Activated T-cell treated with anti-CD3 and anti-CD28 coated beads for 48 hours (primary cell): ENCODE measurements around the gene TMOD1.

Source experiments
- DNase-seq: peaks from one replicate; pipeline ENCODE4 v3.0.0-alpha.2; 2020; ENCODE audit warnings: low read depth

TMOD1 gene

DNA sequence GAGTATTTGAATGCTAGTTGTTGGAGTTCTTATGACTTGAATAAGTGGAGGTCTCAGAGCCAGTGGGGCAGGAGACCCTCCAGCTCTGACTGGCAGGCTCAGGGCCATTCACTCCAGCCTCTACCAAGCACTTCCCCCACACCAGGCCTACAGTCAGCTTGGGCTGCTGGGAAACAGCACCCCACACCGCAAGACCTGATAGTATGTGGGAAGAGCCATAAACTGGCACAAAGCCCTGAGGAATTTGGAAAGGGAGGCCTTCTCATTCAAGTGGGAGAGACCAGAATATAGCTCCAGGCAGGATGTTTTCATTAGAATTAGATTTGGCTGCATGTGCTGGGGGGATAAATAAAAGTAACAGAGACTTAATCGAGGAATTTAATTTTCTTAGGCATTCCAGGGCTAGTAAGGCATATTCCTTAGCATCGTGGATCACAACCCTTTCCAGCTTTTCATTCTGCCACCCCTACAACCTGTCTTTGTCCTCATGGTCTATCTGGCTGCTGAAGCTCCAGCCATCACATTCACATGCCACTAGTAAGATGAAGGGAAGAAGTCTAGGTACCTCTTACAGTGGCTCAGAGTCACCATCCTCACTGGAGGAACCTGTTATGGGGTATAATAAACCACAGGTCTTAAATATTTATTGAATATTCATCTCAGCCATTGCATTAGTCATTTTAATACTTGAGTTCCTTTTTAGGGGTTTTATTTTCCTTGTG, 47.5 kb downstream of the TMOD1 start:
- DNase-seq, result no peak

DNA sequence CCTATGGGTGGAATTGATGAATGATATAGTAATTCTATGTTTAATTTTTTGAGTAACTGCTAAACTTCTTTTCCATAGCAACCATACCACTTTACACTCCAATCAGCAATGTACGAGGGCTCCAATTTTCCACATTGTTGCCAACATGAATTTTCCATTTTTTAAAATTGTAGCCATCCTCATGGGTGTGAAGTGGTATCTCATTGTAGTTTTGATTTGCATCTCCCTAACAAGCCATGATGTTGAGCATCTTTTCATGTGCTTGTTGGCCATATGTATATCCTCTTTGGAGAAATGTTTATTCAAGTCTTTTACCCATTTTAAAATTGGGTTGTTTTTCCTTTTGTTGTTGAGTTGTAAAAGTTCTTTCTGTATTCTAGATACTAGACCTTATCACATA, 48.9 kb downstream of the TMOD1 start:
- no peak for DNase-seq

DNA sequence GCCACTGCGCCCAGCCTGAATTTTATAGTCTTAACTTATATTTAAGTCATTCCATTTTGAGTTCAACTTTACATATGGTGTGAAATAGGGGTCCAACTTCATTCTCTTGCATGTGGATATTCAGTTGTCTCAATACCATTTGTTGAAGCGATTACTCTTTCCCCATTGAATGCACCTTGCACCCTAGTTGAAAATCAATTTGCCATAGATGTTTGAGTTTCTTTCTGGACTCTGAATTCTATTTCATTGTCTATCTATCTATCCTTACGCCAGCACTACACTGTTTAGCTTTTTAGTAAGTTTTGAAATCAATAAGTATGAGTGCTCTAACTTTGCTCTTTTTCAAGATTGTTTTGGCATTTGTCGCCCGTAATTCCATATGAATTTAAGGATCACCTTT, 49.8 kb downstream of the TMOD1 start:
- DNase-seq, result no peak

DNA sequence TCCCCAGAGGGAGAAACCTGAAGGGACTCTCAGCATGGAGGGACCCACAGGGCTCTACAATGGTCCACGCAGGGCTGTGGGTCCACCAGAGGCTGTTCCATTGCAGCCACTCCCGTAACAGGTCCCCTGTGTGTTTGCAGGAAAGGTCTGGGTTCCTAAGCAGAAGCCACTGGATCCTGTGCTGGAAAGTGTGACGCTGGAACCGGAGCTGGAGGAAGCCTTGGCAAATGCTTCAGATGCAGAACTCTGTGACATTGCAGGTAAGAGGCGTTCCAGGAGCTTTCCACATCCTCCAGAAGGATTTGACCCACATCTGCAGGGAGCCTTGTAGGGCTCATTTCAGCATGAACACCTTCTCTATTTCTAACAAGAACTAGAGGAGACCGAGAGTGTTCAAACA, 51.7 kb downstream of the TMOD1 start:
- DNase-seq, result no peak

DNA sequence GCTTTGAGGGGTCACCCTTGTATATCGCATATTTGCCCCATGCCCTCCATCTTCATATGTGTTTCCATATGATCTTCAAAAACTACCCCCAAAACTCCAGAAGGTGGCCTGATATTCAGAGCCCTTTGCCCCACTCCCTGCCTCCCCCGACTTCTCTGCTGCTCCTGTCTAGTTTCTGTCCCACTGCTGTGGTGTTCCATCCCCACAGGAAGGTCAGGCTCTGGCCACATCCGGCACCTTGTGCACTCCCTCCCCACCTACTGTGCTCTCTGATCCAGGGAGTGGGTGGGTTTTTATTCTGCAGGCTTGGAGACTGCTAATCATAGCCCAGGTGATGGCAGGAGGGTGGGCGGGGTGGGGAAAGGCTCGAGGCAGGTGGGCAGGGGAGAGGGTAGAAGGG, 52.4 kb downstream of the TMOD1 start:
- no peak for DNase-seq

DNA sequence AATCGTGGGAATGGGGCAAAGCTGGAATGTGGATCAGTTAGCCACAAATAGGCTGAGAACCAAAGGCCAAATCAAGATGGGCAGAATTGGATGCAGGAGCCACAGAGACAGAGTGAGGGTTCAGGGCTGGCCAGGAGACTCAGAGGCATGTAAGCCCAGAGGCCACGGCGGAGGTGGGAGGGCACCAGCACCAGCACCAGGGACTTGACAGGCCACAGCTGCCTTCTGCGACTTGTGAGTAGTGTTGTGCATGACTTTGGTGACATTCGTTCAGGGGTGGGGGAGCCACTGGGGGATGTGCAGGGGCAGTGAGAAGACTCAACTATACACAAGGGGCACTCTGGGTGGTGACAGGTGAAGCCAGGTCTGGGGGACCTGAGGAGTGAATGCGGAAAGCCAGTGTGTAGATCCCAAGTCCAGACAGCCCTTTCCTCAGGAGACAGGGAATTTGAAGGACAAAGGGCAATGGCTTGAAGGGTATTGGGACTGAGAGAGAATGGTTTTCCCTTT, 53.2 kb downstream of the TMOD1 start:
- DNase-seq, result no peak

DNA sequence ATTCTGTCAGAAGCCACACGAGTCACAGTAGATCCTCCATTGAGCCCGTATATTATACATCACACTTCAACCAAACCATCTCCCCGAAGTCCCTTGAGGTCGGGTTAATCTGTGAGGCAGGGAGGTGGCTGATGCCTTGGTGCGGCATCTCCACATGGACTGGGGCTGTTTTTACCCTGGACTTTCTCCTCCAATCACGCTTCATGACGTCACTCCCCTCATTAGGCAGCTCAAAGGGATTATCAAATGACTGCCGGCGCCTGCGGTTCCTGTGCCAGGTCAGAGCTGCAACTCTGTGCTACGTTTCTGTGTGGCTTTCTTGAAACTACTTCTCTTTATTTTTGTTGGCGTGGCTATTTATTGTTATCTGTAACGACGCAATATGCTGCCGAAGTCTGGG, 53.7 kb downstream of the TMOD1 start:
- no peak for DNase-seq

DNA sequence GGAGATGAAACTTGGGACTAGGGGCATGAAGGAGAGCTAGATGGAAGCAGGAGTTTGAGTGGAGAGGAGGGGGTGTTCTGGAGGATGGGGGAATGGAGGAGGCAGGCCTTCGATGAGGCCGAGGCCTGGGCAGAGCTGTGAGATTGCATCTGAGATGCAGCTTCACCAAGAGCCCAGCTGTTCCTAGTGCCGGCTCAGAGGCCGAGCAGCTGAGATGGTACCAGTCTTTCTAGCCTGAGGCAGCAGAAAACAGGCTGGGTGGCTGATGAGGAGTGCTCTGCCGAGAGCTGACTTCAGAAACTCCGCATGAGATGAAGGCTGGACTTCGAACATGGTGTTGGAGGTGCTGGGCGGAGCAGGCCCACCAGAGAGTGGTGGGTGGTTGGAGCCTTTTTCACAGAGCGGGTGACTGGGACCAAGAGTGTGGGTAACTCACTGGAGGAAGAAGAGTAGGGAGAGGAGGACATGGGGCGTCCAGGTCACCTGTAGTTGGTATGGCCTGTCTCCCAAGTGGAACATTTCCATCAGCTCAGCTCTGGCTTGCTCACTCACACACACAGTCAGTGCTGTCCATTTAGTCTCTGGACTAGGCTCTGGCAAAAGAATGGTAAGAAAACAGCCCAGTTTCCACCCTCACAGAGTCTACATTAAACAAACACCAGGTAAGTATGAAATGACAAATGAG, 54.7 kb downstream of the TMOD1 start:
- DNase-seq, result no peak

DNA sequence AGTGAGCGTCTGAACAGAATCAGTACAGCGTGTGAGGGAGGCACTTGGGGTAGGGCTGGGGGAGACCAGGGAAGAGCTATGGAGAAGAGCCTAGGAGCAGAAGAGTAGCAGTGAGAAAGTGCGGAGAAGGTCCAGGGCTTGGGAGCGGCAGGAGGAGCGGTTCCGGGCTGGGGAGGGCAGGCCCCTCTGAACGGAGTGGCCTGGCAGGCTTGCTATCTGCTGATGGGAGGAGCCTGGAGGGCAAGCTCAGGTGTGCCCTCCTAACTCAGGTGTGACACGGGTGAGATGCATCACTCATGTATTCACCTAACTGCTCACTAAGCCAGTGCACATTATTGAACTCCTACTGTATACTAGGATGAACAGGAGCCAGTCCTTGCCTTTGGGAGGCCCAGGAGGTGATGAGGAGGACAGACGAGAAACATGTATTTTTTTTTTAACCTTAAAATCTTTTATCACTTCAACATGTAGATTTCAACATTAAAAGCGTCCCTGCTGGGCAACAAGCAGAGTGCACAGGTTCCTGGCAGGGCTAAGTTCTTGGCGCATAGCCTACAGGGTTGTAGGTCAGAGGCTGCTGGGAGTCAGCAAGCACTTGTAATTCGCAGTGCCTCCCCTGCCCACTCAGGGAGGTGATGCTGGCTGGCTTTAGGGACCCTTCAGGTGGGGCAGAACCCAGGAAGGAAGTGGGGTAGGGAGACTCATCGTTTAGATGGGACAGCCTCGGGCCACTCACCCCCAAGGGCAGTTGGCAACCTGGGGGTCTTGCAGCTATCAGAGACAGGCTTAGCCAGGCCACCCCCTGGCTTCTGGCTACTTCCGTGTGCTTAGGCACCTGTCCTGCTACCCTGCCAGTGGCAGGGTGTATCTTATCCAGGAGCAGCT, 55.5 kb downstream of the TMOD1 start:
- no peak for DNase-seq

DNA sequence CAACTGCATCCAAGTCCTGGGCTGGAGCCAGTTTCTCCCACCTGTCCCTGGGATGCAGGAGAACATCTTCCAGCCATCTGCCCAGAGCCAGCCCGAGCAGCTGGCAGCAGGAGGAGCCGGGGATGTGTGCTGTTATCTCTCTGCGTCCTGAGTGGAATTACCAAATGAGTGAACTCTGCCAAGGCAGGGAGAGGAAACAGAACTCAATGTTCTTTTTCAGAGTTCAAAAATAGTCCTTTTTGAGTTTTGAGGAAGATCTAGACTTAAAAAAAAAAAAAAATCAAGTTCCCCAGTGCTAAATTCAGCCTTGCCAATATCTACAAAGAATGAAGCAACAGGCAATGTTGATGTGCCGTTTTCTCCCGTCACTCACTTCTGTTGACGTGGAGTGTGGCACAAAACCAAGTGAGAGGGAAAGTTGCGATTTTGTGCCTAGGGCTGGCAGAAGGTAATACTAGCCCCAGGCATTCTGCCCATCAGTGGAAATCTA, 56.2 kb downstream of the TMOD1 start:
- DNase-seq, result no peak

DNA sequence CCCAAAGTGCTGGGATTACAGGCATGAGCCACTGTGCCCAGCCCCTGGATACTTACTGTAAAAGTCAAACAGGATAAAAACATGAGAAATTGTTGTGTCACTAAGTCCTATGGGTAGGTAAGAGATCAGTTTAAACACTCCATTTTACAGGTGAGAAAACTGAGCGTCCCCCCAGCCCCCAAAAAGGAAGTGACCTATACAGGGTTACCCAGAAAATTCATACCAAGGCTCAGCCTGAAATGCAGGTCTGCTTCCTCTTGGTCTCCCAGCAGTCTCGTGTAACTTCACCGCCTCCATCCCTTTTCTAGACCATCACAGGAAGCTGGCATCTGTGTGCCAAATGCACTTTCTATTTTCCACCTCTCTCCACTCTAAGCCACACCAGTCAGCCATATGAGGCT, 57.2 kb downstream of the TMOD1 start:
- DNase-seq, result no peak

DNA sequence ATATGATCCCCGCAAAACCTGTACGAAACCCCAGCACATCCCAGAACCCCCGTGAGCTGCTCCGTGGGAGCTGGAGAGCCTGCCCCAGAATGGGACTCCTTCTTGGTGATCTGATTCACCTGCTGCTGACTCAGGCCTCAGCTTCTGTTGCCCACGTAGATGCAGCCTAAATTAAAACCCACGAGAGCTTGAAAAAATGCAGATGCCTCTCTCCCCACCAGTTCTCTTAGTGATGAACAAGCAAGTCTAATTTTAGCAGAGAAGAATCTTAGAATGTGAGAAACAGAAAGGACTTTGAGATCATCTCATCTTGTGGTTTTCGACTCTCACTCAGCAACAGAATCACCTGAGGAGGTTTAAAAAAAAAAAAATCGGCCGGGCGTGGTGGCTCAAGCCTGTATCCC, 57.6 kb downstream of the TMOD1 start:
- DNase-seq, result no peak

DNA sequence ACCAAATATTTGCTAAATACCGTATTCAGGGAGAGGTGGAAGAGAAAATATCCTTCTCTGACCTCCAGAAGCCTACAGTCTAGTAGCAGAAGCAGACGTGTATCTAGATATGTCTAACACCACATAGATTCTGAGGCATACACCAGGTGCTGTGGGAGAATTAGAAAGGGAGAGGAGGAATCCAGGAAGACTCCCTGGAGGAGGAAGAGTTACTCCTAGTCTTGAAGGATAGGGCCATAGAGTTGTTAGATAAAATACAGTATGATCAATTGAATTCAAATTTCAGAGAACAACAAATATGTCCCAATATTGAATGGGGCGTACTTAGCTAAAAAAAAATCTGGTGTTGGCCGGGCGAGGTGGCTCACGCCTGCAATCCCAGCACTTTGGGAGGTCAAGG, 58.7 kb downstream of the TMOD1 start:
- no peak for DNase-seq

DNA sequence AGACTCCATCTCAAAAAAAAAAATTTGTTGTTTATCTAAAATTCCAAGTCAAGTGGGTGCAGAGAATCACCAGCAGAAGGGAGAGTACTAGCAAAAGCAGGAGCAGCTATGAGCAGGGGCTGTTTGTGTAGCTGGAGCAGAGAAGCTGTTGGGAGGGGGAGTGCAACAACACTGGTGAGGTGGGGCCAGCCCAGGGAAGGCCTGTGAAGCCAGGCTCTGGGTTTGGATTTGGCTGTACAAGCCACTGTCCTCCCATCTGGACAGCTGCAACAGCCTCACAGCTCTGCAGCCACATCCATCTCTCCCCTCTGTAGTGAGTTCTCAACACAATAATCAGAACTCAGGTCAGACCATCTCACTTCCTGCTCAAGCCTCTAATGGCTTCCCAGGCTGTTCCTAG, 59.4 kb downstream of the TMOD1 start:
- no peak for DNase-seq

DNA sequence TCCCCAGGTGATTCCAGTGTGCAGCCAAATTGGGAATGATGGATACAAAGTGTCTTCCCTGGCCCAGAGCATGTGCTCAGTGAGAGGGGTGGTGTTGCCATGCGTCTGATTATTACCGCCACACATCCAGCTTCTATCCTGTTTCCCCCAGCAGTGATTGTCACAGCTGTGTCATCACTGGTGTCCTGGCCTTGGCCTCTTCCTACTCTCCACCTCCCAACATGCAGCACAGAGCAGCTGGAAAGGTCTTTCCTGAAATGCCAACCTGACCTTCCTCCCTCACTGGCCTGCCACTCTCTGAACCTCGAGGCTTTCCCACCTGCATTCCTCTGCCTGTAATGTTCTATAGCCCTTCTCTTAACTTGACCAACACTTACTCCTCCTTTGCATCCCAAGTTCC, 60.0 kb downstream of the TMOD1 start:
- no peak for DNase-seq

DNA sequence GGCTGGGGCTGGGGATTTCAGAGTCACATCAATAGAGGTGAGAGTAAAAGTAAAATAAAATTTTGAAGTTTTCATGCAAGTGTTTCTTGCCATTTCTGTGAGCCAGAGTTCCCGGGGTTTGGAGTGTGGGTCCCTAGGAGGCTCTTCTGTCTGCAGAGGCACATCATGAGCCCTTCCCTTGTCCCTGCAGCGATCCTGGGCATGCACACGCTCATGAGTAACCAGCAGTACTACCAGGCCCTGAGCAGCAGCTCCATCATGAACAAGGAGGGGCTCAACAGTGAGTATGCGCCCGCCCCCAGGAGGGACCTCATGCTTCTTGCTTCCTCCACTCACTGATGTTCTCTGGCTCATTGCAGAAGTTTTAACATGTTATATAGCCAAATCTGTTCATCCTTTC, 61.1 kb downstream of the TMOD1 start:
- no peak for DNase-seq

DNA sequence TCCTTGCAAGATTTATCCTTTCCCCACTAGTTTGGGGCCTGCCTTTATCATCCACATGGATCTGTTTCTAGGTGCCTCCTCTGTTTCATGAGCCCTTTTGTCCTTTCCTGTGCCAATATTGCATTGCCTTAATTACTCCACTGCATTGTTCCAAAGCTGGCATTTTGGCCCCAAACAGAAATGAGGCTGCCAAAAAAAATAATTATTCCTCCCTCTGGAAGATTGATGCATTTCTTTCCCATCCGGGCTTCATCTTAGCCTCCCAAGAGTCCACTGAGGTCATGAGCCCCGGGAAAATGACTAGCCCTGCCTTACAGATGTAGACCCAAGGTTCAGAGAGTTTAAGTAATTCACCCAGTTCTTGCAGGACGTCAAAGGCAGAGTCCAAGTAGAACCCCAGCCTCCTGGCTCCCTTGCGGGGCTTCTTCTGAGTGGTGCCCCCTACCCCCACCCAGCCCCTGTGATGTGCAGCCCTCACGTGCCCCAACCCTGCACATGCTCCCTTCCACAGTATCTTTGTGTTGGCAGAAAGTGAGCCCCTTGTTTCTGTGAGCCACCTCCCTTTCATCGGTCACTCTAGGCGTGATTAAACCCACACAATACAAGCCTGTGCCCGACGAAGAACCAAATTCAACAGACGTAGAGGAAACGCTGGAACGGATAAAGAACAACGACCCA, 62.1 kb downstream of the TMOD1 start:
- no peak for DNase-seq

DNA sequence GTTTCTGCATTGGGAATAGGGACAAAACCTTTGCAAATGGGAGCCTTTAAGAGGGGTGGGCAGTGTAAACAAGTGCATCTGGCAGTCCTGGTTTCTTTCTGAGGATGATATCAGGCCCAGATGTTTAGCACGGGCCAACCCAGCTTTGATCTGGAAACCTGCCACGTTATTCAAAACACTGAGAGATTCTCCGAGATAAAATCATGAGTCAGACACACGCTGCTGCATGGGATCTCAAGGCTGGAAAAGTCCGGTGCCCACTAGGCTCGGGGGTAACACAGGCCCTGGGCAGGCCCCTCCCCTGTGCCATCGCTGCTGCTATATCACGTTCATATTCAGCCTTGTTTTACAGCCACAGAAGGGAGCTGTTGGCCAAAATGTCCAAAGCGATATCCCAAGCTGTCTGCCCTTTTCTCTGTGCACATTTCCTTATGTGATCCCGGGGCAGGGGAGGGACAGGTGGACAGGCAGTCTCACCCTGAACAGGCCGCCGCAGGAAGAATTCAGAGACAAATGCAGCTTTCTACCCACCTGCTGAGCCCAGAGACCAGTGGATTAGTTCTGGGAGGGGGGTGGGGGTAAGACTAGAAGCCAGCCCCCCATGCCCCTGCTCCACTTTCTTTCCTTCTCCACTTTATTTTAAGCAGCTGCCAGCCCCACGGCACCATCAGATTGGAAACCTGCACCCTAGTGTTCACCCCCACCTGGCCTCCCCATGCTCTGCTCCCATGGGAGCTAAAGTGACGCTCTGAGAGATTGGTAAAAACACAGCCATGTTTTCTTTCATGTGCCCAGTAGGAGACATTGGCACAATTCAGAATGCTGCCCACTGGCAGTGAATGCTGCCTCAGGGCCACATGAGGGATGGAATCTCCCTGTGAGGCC, 63.1 kb downstream of the TMOD1 start:
- DNase-seq, result no peak

DNA sequence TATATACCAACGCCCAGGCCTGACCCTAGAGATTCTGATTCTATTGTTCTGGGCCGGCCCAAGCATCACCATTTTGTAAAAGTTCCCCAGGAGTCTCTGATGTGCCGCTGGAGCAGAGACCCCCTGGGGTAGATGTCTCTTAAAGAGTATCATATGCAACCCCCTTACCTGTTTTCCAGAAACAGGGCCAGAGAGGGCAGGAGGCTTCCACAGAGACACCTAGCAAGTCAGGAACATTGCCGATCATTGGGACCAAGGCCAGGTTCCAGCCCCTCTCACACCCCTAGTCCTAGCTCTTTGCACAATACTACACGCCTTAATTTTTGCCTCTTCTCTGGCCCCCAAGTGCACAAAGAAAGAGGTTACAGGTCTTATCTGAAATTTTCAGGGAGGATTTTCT, 63.8 kb downstream of the TMOD1 start:
- DNase-seq, result no peak

DNA sequence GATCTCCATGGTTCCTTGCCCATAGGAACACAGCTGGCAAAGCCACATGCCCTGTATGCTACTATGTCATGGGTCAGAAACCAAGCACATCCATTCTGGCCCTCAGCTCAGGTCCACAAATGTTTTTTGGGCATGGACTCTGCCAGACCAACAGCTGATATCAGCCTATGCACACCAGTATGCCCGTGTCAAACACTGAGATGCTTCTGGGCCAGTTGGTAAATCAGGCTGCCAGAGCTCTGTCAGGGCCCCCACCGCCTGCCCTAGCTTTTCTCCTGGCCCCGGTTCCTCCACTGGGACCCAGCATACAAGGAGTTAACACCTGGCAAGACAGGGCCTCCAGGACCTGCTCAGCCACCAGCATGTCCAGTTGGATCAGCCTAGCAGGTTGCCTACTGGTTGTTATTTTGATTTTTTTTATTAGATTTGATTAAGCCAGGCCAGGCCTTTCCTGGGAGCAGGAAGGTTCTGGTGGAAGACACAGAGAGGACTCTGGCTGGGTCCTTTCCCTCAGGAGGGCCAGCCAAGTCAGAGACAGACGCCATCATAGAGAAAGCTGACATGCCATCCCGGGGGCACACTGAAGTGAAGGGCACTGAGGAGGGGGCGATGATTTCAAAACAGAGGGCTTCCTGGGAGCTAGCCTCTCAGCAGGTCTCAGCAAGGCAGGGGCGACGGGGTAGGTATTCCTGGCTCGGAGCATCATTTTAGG, 65.9 kb downstream of the TMOD1 start:
- no peak for DNase-seq

DNA sequence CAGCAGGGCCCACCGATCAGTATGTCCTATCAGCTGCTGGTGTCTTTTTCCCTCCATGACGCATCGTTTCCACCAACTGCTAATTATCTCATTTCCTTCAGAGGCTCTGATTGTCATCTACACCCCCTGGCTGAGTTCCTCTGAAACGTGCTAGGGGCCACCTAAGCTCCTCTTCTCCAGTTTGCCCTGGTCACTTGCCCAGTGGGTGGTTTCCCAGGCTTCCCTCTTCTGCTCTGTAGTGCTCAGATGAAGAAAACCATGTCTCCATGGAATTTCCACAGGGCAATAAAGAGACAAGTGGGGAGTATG, 66.4 kb downstream of the TMOD1 start:
- no peak for DNase-seq
